KMS-11 (cell line): ENCODE data around the gene KCNAB1.

Source experiments
- H2AFZ ChIP-seq: fragments of 200-600 bp; sonication (generic); 2 replicates; pipeline ENCODE4 v1.6.1; 2016; ENCODE audit warnings: antibody characterized with exemption, mixed run types, low read depth
- H3K27ac ChIP-seq: fragments of 200-600 bp; sonication (generic); 2 replicates; pipeline ENCODE4 v1.6.1; 2016; ENCODE audit warnings: mild to moderate bottlenecking, mixed run types
- H3K27me3 ChIP-seq: fragments of 200-600 bp; sonication (generic); 2 replicates; pipeline ENCODE4 v1.6.1; 2017; ENCODE audit warnings: mild to moderate bottlenecking, low read depth, mixed run types, moderate library complexity; ENCODE audit not compliant: insufficient read depth
- H3K36me3 ChIP-seq: fragments of 200-600 bp; sonication (generic); 2 replicates; pipeline ENCODE4 v1.6.1; 2017; ENCODE audit warnings: mild to moderate bottlenecking, mixed run types; ENCODE audit not compliant: insufficient read depth
- H3K4me1 ChIP-seq: fragments of 200-600 bp; sonication (generic); 2 replicates; pipeline ENCODE4 v1.6.1; 2016; ENCODE audit warnings: mild to moderate bottlenecking, low read depth, mixed run types; ENCODE audit not compliant: poor library complexity, severe bottlenecking
- H3K4me2 ChIP-seq: fragments of 200-600 bp; sonication (generic); 2 replicates; pipeline ENCODE4 v1.7.0; 2016; ENCODE audit warnings: mild to moderate bottlenecking, mixed run types
- H3K4me3 ChIP-seq: fragments of 200-600 bp; sonication (generic); IDR thresholded peaks from 2 replicates; pipeline ENCODE4 v1.6.1; 2017; ENCODE audit warnings: low read depth, low read length, mixed read lengths; ENCODE audit not compliant: insufficient read depth
- H3K79me2 ChIP-seq: fragments of 200-600 bp; sonication (generic); 2 replicates; pipeline ENCODE4 v1.6.1; 2016; ENCODE audit warnings: low read depth, mixed run types; ENCODE audit not compliant: insufficient read depth
- H3K9ac ChIP-seq: fragments of 200-600 bp; sonication (generic); 2 replicates; pipeline ENCODE4 v1.6.1; 2016; ENCODE audit warnings: mild to moderate bottlenecking, mixed run types
- H4K20me1 ChIP-seq: fragments of 200-600 bp; sonication (generic); 2 replicates; pipeline ENCODE4 v1.6.1; 2016; ENCODE audit warnings: mild to moderate bottlenecking, mixed run types; ENCODE audit not compliant: insufficient read depth
- CTCF ChIP-seq: fragments of 200-600 bp; sonication (generic); conservative IDR thresholded peaks from 2 replicates; pipeline ENCODE4 v1.6.1; 2017; ENCODE audit warnings: low read depth, mild to moderate bottlenecking, antibody characterized with exemption, low read length, moderate library complexity, mixed read lengths

Gene KCNAB1

GRCh38 chr3:156443079-156443478 lies 322.7 kb downstream of the KCNAB1 start:
- H2AFZ ChIP-seq, result no peak overlapping the region
- no peaks in the 10 kb centered on the region for H3K27me3 ChIP-seq
- H3K4me2 ChIP-seq, result no peak overlapping the region
- H4K20me1 ChIP-seq, result no peaks in the 10 kb centered on the region
- H3K9ac ChIP-seq, result no peak overlapping the region
- H3K27ac ChIP-seq, result no peak overlapping the region
- no peaks in the 10 kb centered on the region for H3K79me2 ChIP-seq
- no peaks in the 10 kb centered on the region for H3K36me3 ChIP-seq
- no peaks in the 10 kb centered on the region for H3K4me1 ChIP-seq
- H3K4me3 ChIP-seq, result no peak overlapping the region
- no peak for TF ChIP-seq CTCF

GRCh38 chr3:156445117-156446090 lies 325.0 kb downstream of the KCNAB1 start:
- no peak for TF ChIP-seq CTCF
- no peak overlapping the region for H2AFZ ChIP-seq
- no peak overlapping the region for H3K4me2 ChIP-seq
- no peaks in the 10 kb centered on the region for H3K79me2 ChIP-seq
- H3K9ac ChIP-seq, result no peak overlapping the region
- no peak overlapping the region for H3K27ac ChIP-seq
- H3K4me1 ChIP-seq, result no peaks in the 10 kb centered on the region
- H4K20me1 ChIP-seq, result no peaks in the 10 kb centered on the region
- H3K27me3 ChIP-seq, result no peaks in the 10 kb centered on the region
- no peaks in the 10 kb centered on the region for H3K36me3 ChIP-seq
- H3K4me3 ChIP-seq, result no peak overlapping the region

- no peak overlapping the region for H3K4me3 ChIP-seq
- no peak overlapping the region for H3K4me2 ChIP-seq
- no peaks in the 10 kb centered on the region for H3K36me3 ChIP-seq
- H3K9ac ChIP-seq, result no peak overlapping the region
- no peaks in the 10 kb centered on the region for H3K27me3 ChIP-seq
- TF ChIP-seq CTCF, result peak; percentile 72
- H3K4me1 ChIP-seq, result no peaks in the 10 kb centered on the region
- no peak overlapping the region for H3K27ac ChIP-seq
- no peaks in the 10 kb centered on the region for H3K79me2 ChIP-seq
- H4K20me1 ChIP-seq, result no peaks in the 10 kb centered on the region
- H2AFZ ChIP-seq, result no peak overlapping the region
Measured at GRCh38 chr3:156448300-156448699, 327.9 kb downstream of the KCNAB1 start.

GRCh38 chr3:156449710-156450574 lies 329.6 kb downstream of the KCNAB1 start:
- H2AFZ ChIP-seq, result no peak overlapping the region
- no peak overlapping the region for H3K27ac ChIP-seq
- no peaks in the 10 kb centered on the region for H3K4me1 ChIP-seq
- H3K27me3 ChIP-seq, result no peaks in the 10 kb centered on the region
- peak; percentile 77 for TF ChIP-seq CTCF
- H4K20me1 ChIP-seq, result no peaks in the 10 kb centered on the region
- H3K4me3 ChIP-seq, result no peak overlapping the region
- H3K4me2 ChIP-seq, result no peak overlapping the region
- H3K79me2 ChIP-seq, result no peaks in the 10 kb centered on the region
- no peaks in the 10 kb centered on the region for H3K36me3 ChIP-seq
- no peak overlapping the region for H3K9ac ChIP-seq
